Heart right ventricle (tissue), 16 donors: ENCODE measurements around the gene PAK4. TPM values are rescaled to one million over a fixed set of nuclear protein-coding genes. Genes with fewer than 3 reads are reported as not detected.
A peak's percentile ranks its signal among the peaks of the same experiment; 100 is the strongest.

Source experiments
- ATAC-seq, 8 donors: fragments of 200-7000 bp; cut with Tn5 transposase; one replicate each; pipeline ENCODE4 v1.9.1; 2020; ENCODE audit warnings: mild to moderate bottlenecking in 8 of 8, moderate library complexity in 8 of 8, moderate number of reproducible peaks in 1 of 8
- DNase-seq, 2 donors: peaks; one replicate each; pipeline ENCODE4 v3.0.0-alpha.2; 2020
- H3K27ac ChIP-seq, 10 donors: fragments of 200-600 bp; sonication (generic) in 2 of 10; one replicate each; pipeline versions ENCODE4 v1.5.0 to v1.8.0; 2020 to 2022; ENCODE audit warnings: mild to moderate bottlenecking in 3 of 10
- H3K27me3 ChIP-seq, 7 donors: fragments of 200-600 bp; one replicate each; pipeline ENCODE4 v1.8.0; 2021 to 2022; ENCODE audit warnings: mild to moderate bottlenecking in 2 of 7
- H3K36me3 ChIP-seq, 9 donors: fragments of 200-600 bp; sonication (generic) in 1 of 9; one replicate each; pipeline versions ENCODE4 v1.5.0 to v1.8.0; 2020 to 2022; ENCODE audit warnings: mild to moderate bottlenecking in 2 of 9
- H3K4me1 ChIP-seq, 9 donors: fragments of 200-600 bp; sonication (generic) in 1 of 9; one replicate each; pipeline versions ENCODE4 v1.5.0 to v1.8.0; 2020 to 2022; ENCODE audit warnings: mild to moderate bottlenecking in 4 of 9
- H3K4me3 ChIP-seq, 10 donors: fragments of 200-600 bp; sonication (generic) in 2 of 10; one replicate each; pipeline versions ENCODE4 v1.5.0 to v1.8.0; 2020 to 2022; ENCODE audit warnings: mild to moderate bottlenecking in 7 of 10, moderate library complexity in 2 of 10
- H3K9me3 ChIP-seq, 11 donors: fragments of 200-600 bp in 10 of 11; sonication (generic) in 2 of 11; one replicate each; pipeline versions ENCODE4 v1.5.0 to v1.8.0; 2013 to 2022; ENCODE audit warnings: mild to moderate bottlenecking in 2 of 11, control low read depth in 1 of 11, moderate library complexity in 1 of 11
- CTCF ChIP-seq, 9 donors: fragments of 200-600 bp; sonication (generic) in 2 of 9; IDR thresholded peaks; one replicate each; pipeline versions ENCODE4 v1.5.0 to v1.8.0; 2021 to 2022; ENCODE audit warnings: antibody characterized with exemption in 9 of 9, mild to moderate bottlenecking in 5 of 9, moderate library complexity in 1 of 9
- WGBS, 2 donors: extraction: QIAGEN DNeasy Blood & Tissue Kit; methylation state at CpG; one replicate each; pipeline ENCODE4 v1.1.7; 2013; ENCODE audit warnings: inconsistent platforms in 1 of 2; 5-methylcytosine and 5-hydroxymethylcytosine counted together
- intact Hi-C, 10 donors: fragments of 100-400 bp; cut with DNase I; formaldehyde crosslinking; loops; one replicate each; pipeline versions ENCODE4 v1.11.1 to v1.14.2; 2022
- polyA plus RNA-seq, 2 donors: library from polyadenylated mRNA; stranded (reverse); fragments of 200-250 nt; gene quantifications; one replicate each; pipeline ENCODE4 v1.2.3, GENCODE V29; 2013
- total RNA-seq, 10 donors: library from RNA; stranded (reverse); fragmentation: NEBNext Ultra II Directional in 3 of 10; extraction: Animal tissue kit (Norgen Biotek cat#: 25700) in 3 of 10; gene quantifications; one replicate each; pipeline versions ENCODE4 v1.2.1 to v1.2.4, GENCODE V29; 2021 to 2023
- donor health status: Arrhythmogenic right ventricular cardiomyopathy.
- donor health status: ischemic (EF 13 %, LVEDD 7.1; RV severe dilation, severe dysfunction).
- donor health status: healthy with polysubstance abuse.
- donor health status: DM: no; HTN: yes; CAD: no.
- donor health status: DM: no; HTN: no; CAD: no.
- donor health status: ischemic (EF 25% LVEDD 6.9; RV normal size, moderate dysfunction).
- donor health status: ischemic (EF 25% LVEDD 5.7; RV mildly dilated, moderate dysfunction).
- donor health status: healthy.
- donor health status: DM: yes; HTN: yes; CAD: no.
- donor health status: Ischemic cardiomyopathy.
- donor health status: ischemic (EF 35%, LVEDD 5.7; RV mildly dilated, moderate dysfunction).
- donor health status: nonischemic (EF 11% LVEDD 7.7; RV severe dilation, severe dysfunction).
- donor health status: DM: yes; HTN: yes; CAD: no.
- donor health status: PGD.
- donor health status: ischemic (EF 29% LVEDD 5.4; RV normal size, mild dysfunction).
- donor health status: nonischemic (EF 23%, LVEDD 6.1; RV moderate dilation, normal function).

The PAK4 gene
- total and polyA plus RNA-seq, 12 donors, result 8.6 to 22.4 (median 16.1) TPM

GRCh38 chr19:39104186-39104596, 21.4 kb upstream of the PAK4 start:
- intact Hi-C loops, result no loop called here
- Histone ChIP-seq H3K4me3 (no peak overlapping the region), H3K36me3 (no peaks in the 10 kb centered on the region), H3K9me3 (no peaks in the 10 kb centered on the region), H3K4me1 (no peaks in the 10 kb centered on the region), H3K27ac (no peak overlapping the region), H3K27me3 (peaks cover 5 to 59% (median 30%) of the 10 kb centered on the region in 7 donors)
- DNase-seq (no peak), ATAC-seq (no peak)
- 68 to 85% methylated on average over 5 of the region's 5 CpGs for WGBS, 2 donors
- no peak for TF ChIP-seq CTCF (IDR thresholded peaks at IDR 0.05)

GRCh38 chr19:39106194-39106593, 19.4 kb upstream of the PAK4 start:
- Histone ChIP-seq H3K4me1 (no peaks in the 10 kb centered on the region), H3K4me3 (no peak overlapping the region), H3K27ac (no peak overlapping the region), H3K27me3 (peaks cover 0 to 56% (median 38%) of the 10 kb centered on the region in 7 donors), H3K36me3 (no peaks in the 10 kb centered on the region), H3K9me3 (no peaks in the 10 kb centered on the region)
- no peak for ATAC-seq
- intact Hi-C loops, result no loop called here
- 51 to 62% methylated on average over 7 of the region's 7 CpGs for WGBS, 2 donors
- DNase-seq, result no peak
- TF ChIP-seq CTCF (IDR thresholded peaks at IDR 0.05), result no peak

- intact Hi-C loops, result loop anchor here in 1 of 10 donors (10.0 kb wide), 1 partner anchor 85 kb away; the partner anchor contains the start of gene NCCRP1
- H3K27ac ChIP-seq, result no peak overlapping the region
- no peak for TF ChIP-seq CTCF (IDR thresholded peaks at IDR 0.05)
- no peaks in the 10 kb centered on the region for H3K4me1 ChIP-seq
- DNase-seq, result no peak
- no peak overlapping the region for H3K4me3 ChIP-seq
- H3K27me3 ChIP-seq, result peaks cover 0 to 68% (median 58%) of the 10 kb centered on the region in 7 donors
- no peak for ATAC-seq
- no peaks in the 10 kb centered on the region for H3K36me3 ChIP-seq
- H3K9me3 ChIP-seq, result no peaks in the 10 kb centered on the region
Measured at GRCh38 chr19:39109641-39110040, 15.9 kb upstream of the PAK4 start.

GRCh38 chr19:39110263-39110967, 15.2 kb upstream of the PAK4 start:
- peak; percentile 37 to 86 (median 72) for TF ChIP-seq CTCF (IDR thresholded peaks at IDR 0.05)
- Histone ChIP-seq H3K4me3 (no peak overlapping the region), H3K36me3 (no peaks in the 10 kb centered on the region), H3K27ac (no peak overlapping the region), H3K27me3 (peaks cover 0 to 73% (median 55%) of the 10 kb centered on the region in 7 donors), H3K9me3 (no peaks in the 10 kb centered on the region), H3K4me1 (no peaks in the 10 kb centered on the region)
- ATAC-seq (peak in 5 of 8 donors; percentile 46 to 69 (median 54)), DNase-seq (peak; percentile 48 to 51)
- intact Hi-C loops, result loop anchor here in 1 of 10 donors (10.0 kb wide), 1 partner anchor 84 kb away; the partner anchor contains the start of gene NCCRP1
- 28 to 29% methylated on average over 16 of the region's 16 CpGs for WGBS, 2 donors
